GM19351 (cell line): ENCODE results near the gene OVCH1.

Experiments
- ATAC-seq: cut with Tn5 transposase; IDR thresholded peaks from one replicate; pipeline ENCODE4 v1.9.1; 2021; ENCODE audit warnings: mild to moderate bottlenecking, moderate library complexity; ENCODE audit not compliant: unreplicated experiment

OVCH1 gene, protein sequence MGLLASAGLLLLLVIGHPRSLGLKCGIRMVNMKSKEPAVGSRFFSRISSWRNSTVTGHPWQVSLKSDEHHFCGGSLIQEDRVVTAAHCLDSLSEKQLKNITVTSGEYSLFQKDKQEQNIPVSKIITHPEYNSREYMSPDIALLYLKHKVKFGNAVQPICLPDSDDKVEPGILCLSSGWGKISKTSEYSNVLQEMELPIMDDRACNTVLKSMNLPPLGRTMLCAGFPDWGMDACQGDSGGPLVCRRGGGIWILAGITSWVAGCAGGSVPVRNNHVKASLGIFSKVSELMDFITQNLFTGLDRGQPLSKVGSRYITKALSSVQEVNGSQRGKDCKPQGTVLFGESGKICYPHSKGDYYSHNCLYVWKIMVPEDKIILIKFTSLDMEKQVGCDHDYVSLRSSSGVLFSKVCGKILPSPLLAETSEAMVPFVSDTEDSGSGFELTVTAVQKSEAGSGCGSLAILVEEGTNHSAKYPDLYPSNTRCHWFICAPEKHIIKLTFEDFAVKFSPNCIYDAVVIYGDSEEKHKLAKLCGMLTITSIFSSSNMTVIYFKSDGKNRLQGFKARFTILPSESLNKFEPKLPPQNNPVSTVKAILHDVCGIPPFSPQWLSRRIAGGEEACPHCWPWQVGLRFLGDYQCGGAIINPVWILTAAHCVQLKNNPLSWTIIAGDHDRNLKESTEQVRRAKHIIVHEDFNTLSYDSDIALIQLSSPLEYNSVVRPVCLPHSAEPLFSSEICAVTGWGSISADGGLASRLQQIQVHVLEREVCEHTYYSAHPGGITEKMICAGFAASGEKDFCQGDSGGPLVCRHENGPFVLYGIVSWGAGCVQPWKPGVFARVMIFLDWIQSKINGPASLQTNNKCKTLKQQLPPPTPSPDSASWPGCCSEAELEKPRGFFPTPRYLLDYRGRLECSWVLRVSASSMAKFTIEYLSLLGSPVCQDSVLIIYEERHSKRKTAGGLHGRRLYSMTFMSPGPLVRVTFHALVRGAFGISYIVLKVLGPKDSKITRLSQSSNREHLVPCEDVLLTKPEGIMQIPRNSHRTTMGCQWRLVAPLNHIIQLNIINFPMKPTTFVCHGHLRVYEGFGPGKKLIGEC

DNA sequence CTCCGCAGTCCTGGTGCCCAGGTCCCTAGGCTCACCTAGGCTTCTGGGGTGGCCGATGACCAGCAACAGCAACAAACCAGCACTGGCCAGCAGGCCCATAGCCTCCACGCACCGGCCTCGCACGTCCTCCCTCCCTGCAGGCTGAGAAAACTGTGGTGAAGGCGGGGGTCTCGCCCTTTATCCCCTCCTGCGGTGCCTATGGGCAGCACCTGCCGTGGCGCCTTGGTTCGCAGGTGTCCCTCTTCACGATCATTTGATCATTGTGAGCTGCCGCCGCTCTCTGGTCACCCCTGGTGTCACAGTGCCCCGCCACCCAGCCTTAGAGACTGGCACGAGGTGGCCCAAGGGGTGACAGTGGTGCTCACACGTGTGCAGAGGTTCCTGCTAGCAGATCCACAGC lies at the start of gene OVCH1:
Gene OVCH1 (minus strand): TSS at position 99 of the 400 bp plus-strand sequence. CDS start 0 bp downstream, at position 99.
- no peak for ATAC-seq

DNA sequence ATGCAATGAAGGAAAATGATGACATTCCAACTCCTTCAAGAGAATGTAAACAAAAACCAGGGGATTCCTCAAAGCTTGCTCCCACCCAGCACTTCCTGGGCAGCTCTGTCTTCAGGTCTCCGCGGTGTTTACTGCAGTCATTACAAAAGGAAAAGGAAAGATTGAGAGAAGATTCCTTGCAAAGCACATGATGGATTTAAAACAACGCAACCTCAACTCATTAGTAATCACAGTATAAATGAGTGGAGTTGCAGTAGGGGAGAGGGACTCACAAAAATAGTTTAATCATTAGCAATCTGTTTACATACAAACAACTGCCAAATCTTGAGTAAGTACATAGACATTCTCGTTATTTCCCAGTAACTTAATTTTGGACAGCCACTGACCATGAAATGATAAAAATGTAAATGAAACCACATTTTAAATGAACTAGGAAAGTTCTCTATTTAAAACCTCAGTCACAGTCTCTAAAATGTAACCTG lies 49.7 kb upstream of the OVCH1 start:
- ATAC-seq, result no peak

GRCh38 chr12:29546000-29546399 lies 48.5 kb upstream of the OVCH1 start:
- ATAC-seq, result no peak

- ATAC-seq, result peak; percentile 85
Observed at GRCh38 chr12:29545102-29545467, 47.6 kb upstream of the OVCH1 start.

DNA sequence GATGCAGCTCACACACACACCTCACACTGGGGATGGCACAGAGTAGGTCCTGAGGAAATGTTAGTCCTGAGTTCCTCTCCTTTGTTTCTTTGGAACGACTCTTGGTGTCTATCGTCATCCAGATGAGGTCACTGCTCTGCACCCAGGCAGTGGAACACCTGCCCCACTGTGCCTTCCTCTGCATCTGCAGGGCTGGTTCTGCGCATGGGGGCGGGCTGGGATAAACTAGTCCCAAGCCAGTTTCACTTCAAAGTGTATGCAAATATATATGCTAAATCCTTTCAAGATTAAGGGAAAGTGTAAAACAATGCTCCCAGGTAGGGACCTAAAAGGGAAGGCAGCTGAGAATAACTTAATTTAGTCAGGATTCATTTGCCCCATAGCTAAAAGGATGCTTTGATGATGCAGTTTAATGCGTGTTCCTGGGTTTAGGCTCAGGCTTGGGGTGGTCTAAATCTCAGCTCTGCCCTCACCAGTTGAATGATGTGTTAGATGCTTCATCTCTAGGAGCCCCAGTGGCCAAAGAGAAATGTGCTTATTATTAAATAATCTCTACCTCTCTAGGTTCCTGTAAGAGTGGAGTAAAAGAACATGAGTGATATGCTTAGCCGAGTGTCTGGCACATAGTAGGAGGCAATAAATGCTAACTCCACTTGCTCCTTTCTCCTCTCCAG lies 47.1 kb upstream of the OVCH1 start:
- peak; percentile 29 for ATAC-seq

GRCh38 chr12:29543036-29543435 lies 45.5 kb upstream of the OVCH1 start:
- ATAC-seq, result no peak

DNA sequence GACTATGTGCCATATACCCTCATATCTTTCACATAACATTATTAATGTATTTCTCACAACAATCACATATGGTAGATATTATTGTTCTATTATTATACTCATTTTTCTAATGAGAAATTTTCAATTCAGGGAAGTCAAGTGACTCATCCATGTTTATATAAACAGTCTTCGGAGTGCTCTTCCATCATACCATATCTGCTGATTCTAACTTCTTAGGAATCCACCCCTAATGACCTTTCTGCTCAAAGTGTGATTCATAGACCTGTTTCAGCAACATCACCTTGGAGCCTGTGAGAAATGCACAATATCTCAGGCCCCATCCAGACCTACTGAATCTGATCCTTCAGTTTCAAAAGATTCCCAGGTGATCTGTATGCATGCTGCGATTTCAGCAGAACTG lies 39.8 kb upstream of the OVCH1 start:
- no peak for ATAC-seq

DNA sequence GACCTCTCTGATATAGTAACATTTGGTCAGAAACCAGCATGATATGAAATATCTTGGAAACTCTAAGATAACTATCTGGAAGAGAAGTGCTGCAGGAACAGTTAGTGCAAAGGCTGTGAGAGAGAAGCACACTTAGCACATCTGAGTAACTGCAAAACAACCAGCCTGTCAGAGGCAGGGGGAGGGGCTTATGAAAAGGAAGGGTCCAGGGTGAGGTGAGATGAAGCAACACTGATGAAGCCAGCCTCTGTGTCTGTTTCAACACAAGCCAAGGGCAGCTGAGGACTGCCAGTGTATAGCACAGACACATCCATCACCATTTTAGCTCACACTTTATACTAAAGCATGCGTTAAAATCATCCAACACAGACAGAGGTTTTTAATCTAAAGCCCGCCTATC lies 37.4 kb upstream of the OVCH1 start:
- no peak for ATAC-seq

GRCh38 chr12:29533815-29534489 lies 36.5 kb upstream of the OVCH1 start:
- ATAC-seq, result no peak

DNA sequence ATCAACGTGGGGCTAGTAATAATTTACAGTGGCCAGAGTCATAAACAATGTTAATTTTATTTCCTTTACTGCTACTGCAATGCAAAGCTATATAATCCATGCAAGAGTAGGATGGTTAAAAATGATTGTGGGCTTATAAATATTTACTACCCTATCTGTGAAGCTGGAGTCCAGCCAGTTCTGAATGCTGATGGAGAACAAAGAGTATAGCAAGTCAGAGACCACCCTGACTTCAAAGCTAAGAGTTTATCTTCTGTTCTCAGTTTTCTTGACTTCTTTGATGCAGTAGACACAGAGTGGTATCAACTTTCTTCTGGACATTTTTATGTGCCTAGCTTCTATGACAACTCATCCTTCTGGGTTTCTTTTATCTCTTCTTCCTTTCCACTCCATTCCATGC lies 34.0 kb upstream of the OVCH1 start:
- ATAC-seq, result no peak

GRCh38 chr12:29530436-29530835 lies 33.0 kb upstream of the OVCH1 start:
- ATAC-seq, result no peak

DNA sequence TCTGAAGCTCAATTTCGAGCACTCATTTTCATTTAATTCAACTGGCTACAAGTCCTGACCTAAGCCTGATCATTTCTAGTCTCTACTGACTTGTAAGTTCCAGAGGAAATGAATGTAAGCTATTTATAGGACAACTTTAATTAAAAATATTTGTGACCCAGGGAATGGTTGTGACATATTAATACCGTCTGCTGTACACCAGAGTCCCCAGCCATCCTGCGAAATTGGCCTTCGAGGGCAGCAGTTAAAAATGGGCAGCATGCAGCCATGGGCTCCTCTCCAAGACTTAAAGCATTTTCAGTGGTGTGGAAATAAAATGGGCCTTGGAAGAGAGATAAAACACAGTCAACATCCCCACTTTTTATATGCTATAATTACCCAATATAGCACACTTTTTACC lies 30.7 kb upstream of the OVCH1 start:
- no peak for ATAC-seq

DNA sequence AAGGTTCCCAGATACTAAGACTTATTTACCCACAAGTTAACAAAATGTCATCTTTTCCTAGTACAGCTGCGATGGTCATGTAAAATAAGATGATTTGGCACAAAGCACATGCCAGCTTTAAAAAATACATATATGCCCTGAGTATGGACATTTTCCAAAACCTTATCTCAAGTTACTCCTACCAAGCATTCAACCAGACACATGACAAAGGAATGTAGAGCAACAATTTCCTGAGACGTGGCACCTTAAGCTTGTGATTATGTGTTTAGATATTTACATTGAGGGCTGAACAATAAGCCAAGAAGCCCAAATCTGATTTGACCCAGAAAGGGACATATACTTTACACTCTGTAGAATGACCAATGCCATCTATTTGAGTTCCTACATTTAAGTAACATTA lies 24.5 kb upstream of the OVCH1 start:
- ATAC-seq, result no peak

DNA sequence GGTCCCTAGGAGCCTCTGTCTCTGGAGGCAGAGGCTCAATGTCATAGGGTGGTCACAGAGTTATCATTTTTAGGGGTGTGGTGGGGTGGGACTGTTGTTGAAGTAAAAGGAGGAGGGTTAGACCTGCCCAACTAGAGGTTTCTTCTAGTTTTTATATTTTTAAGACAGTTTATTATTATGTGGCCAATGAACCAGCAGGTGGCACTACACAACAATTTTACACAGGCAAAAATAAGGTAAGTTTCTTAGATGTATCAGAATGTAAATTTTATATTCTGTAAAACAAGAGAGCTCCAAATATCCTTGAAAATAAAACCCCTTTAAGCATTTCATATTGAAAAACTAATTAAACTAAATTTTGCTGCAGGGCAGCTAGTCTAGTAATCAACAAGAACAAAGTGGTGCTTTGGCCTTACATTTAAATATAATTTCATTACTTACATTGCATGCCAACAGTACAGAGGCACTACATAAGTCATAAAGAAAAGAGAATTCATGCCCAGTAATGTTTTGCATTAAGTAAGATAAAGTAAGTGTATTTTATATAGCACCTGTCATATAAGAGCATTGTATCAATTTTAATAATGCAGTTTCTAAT lies 22.2 kb upstream of the OVCH1 start:
- ATAC-seq, result peak; percentile 64

DNA sequence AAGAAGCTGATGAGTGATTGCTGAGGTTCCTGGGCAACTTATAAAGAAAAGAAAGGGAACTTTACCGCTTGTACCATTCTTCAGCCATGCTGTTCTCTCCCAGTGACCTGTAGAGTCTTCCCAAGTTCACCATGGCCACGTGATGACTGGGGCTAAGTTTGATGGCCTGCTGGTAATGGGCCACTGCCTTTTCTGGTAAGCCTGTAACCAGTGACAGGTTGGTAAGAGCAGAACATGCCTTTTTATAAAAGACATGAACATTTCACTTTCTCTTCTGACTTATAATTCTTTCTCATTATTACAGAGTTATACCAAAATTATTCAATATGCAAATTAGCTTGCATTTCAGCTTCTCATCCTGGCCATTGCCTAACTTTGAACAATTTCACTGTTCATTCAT lies 20.9 kb upstream of the OVCH1 start:
- no peak for ATAC-seq

DNA sequence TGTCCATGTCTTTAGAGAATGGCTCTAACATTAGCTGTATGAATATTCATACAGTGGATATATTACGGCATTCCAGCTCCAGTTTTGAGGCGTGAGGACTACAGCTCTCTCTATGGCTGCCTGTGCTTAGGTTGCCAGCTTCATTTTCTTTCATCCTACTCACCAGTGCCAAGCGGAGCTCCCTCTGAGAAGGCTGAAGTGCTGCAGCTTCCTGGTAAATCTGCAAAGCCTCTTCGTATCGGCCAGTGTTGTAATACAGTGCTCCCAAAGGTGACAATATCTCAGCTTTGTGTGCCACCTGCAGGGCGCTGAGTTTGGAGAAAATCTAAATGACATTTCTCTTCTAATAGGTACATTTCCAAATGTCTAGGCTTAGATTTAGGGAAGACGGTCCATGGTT lies 19.8 kb upstream of the OVCH1 start:
- ATAC-seq, result no peak

DNA sequence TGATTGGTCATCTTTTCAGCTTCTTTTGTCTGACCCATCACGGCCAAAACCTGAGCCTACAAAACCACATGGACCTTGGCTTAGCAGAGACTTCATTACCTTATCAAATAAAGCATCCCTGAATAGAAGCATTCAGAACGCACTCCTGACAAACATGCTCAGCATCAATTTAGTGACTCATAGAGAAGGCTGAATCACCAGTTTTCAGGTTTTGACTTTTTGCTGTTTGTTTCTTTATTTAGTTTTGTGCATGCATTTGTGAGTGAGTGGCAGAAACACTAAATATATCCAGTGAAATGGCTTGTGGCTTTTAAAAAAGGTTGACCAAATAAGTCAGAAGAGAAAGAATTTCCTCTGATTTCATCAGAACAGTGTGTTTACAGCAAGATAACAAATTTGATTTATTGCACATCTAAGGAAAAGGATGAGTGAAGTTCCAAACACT lies 19.0 kb upstream of the OVCH1 start:
- ATAC-seq, result no peak

DNA sequence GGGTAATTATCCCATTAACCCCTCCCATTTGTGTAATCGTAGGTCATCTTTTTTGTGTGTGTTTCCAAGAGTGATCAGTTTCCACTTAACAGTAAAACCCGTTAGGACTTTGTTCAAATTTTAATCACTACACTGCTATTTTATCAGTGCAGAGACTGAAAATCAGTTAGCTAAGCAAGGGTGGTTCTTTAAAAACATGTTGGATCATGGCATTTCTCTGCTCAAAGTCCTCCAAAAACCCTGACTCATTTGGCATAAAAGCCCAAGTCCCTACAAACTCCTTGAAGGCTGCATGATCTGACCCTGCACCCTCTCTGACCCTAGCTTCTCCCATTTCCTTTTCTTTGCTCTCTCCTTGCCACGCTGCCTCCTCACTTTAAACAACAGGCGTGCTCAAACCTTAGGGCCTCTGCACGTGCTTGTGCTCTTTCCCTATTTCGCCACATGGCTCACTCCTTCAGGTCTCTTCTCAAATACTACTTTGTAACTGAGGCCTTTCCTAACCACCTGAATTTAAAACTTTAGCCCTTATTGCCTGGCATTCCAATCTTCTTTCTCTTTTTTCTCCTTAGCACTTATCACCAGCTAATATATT lies 13.2 kb upstream of the OVCH1 start:
- ATAC-seq, result no peak

GRCh38 chr12:29509503-29509902 lies 12.0 kb upstream of the OVCH1 start:
- ATAC-seq, result no peak

GRCh38 chr12:29508949-29509348 lies 11.5 kb upstream of the OVCH1 start:
- no peak for ATAC-seq
